ENCODE data around the gene EPHA4.
A peak's percentile ranks its signal among the peaks of the same experiment; 100 is the strongest.

The EPHA4 gene

DNA sequence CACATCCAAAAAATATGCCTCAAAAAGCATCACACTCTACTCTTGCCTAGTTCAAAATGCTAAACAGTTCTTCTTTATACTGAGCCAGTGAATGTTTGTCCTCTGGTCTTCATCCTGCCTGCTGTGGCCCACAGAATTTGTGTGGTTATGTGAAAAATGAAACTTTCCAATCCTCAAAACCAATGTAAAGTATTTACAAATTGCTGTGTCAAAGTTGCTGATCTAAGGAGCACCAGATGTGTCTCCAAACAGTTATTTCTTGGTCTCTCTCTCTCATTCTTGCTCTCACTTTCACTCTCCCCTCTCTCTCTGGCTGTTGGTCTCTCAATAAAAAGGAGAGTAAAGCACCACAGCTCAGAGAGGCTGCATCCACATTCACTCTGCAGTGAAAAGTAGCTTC, 23.0 kb downstream of the EPHA4 start:
- no peak for TF ChIP-seq EZH2phosphoT487 (IDR thresholded peaks at IDR 0.05; ENCODE audit: borderline replicate concordance)
- TF ChIP-seq, protein P1, sequence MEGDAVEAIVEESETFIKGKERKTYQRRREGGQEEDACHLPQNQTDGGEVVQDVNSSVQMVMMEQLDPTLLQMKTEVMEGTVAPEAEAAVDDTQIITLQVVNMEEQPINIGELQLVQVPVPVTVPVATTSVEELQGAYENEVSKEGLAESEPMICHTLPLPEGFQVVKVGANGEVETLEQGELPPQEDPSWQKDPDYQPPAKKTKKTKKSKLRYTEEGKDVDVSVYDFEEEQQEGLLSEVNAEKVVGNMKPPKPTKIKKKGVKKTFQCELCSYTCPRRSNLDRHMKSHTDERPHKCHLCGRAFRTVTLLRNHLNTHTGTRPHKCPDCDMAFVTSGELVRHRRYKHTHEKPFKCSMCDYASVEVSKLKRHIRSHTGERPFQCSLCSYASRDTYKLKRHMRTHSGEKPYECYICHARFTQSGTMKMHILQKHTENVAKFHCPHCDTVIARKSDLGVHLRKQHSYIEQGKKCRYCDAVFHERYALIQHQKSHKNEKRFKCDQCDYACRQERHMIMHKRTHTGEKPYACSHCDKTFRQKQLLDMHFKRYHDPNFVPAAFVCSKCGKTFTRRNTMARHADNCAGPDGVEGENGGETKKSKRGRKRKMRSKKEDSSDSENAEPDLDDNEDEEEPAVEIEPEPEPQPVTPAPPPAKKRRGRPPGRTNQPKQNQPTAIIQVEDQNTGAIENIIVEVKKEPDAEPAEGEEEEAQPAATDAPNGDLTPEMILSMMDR (conservative IDR thresholded peaks at IDR 0.05; ENCODE audit: low read length), result no peak
- Histone ChIP-seq H3K27me3 (ENCODE audit: insufficient read depth, low read length, poor library complexity, severe bottlenecking) (no peaks in the 10 kb centered on the region), H2AFZ (ENCODE audit: low read length) (peak overlapping the region; percentile 79), H3F3A (ENCODE audit: low read depth) (0 out of 2 replicates have a peak, but pooled peaks cover 4% of the 10 kb centered on the region), H4K20me1 (ENCODE audit: insufficient read depth, low read length, poor library complexity, severe bottlenecking) (no peaks in the 10 kb centered on the region), H3K4me2 (ENCODE audit: low read depth, low read length, poor library complexity, severe bottlenecking) (peak overlapping the region; percentile 63), H3K9me3 (ENCODE audit: insufficient read depth, low read depth, low read length) (no peaks in the 10 kb centered on the region), H3K4me3 (ENCODE audit: low read length, poor library complexity, severe bottlenecking) (peak overlapping the region; percentile 26), H3K9me2 (replicated peaks; ENCODE audit: low read depth, low read length) (no peaks in the 10 kb centered on the region), H3K4me1 (ENCODE audit: insufficient read depth, low read length, poor library complexity, severe bottlenecking) (peaks cover 22% of the 10 kb centered on the region), H3K36me3 (ENCODE audit: insufficient read depth, low read length) (no peaks in the 10 kb centered on the region), H3K9ac (ENCODE audit: low read depth, low read length, poor library complexity, severe bottlenecking) (peak overlapping the region; percentile 48), H3K79me2 (ENCODE audit: insufficient read depth, low read length) (no peaks in the 10 kb centered on the region)

DNA sequence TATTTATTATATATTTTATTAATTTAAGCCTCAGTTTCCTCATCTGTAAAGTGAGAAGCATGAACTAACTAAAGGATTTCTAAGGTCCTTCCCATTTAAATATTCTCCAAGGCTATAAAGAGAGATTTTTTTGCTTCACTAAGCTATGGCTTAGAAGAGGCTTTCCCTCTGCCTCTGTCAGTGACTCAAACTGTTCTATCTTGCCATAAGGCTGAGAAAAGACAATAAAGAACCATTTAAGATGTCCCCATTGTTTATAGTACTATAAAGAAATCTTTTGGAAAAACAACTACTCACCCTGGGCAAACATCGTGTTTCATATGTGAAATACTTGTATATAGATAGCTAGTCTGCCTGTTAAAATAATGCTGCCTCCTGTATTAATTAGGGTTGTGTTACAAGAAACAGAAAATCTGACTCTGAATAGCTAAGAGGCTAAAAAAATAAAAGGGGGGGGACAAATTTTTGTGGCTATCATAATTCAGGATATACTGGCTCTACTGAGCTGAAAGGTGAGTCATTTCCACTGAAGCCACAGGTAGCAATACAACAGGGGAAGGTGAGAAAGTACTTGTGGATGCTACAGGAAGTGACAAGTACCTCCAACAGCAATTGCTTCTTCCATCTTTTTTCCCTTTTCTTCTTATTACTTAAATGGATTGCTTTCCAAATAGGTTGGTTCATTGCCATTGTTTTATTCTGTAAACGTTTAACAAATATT, 25.4 kb downstream of the EPHA4 start:
- Histone ChIP-seq H3K4me1 (ENCODE audit: insufficient read depth, low read length, poor library complexity, severe bottlenecking) (peaks cover 18% of the 10 kb centered on the region), H3F3A (ENCODE audit: low read depth) (0 out of 2 replicates have a peak, but pooled peaks cover 4% of the 10 kb centered on the region), H3K79me2 (ENCODE audit: insufficient read depth, low read length) (no peaks in the 10 kb centered on the region), H4K20me1 (ENCODE audit: insufficient read depth, low read length, poor library complexity, severe bottlenecking) (no peaks in the 10 kb centered on the region), H3K4me3 (ENCODE audit: low read length, poor library complexity, severe bottlenecking) (no peak overlapping the region), H2AFZ (ENCODE audit: low read length) (no peak overlapping the region), H3K36me3 (ENCODE audit: insufficient read depth, low read length) (no peaks in the 10 kb centered on the region), H3K27me3 (ENCODE audit: insufficient read depth, low read length, poor library complexity, severe bottlenecking) (no peaks in the 10 kb centered on the region), H3K4me2 (ENCODE audit: low read depth, low read length, poor library complexity, severe bottlenecking) (no peak overlapping the region), H3K9me3 (ENCODE audit: insufficient read depth, low read depth, low read length) (no peaks in the 10 kb centered on the region), H3K9ac (ENCODE audit: low read depth, low read length, poor library complexity, severe bottlenecking) (no peak overlapping the region), H3K9me2 (replicated peaks; ENCODE audit: low read depth, low read length) (no peaks in the 10 kb centered on the region)
- TF ChIP-seq EZH2phosphoT487 (IDR thresholded peaks at IDR 0.05; ENCODE audit: borderline replicate concordance), result no peak
- TF ChIP-seq, protein P1 (conservative IDR thresholded peaks at IDR 0.05; ENCODE audit: low read length), result no peak

DNA sequence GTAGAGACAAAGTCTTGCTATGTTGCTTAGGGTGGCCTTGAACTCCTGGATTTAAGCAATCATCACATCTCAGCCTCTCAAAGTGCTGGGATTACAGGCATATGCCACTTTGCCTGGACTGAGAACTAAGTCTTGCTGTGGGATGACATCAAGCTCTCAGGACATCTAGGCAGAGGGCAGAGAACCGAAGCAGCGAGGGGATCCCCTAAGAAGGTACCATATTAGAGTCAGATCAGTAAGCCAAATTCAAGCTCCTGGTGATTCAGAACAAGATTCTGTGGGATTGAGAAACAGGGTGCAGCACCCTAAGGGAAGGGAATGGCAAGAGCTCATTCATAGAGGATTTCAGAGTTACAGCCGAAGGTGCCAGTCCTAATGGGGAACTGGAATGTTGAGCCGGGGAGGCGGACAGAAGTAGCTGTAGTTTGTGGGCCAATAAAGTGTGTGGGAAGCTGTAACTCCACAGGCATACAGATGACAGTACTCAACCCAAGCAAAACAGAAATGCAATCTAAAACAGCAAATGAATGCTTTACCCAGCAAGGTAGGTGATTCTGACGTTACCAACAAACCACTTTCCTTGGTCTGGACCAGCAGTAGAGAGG, 30.9 kb downstream of the EPHA4 start:
- Histone ChIP-seq H3K4me3 (ENCODE audit: low read length, poor library complexity, severe bottlenecking) (no peak overlapping the region), H3K4me2 (ENCODE audit: low read depth, low read length, poor library complexity, severe bottlenecking) (no peak overlapping the region), H4K20me1 (ENCODE audit: insufficient read depth, low read length, poor library complexity, severe bottlenecking) (no peaks in the 10 kb centered on the region), H3K4me1 (ENCODE audit: insufficient read depth, low read length, poor library complexity, severe bottlenecking) (no peaks in the 10 kb centered on the region), H3K79me2 (ENCODE audit: insufficient read depth, low read length) (no peaks in the 10 kb centered on the region), H3F3A (ENCODE audit: low read depth) (no peaks in the 10 kb centered on the region), H3K36me3 (ENCODE audit: insufficient read depth, low read length) (no peaks in the 10 kb centered on the region), H2AFZ (ENCODE audit: low read length) (no peak overlapping the region), H3K9ac (ENCODE audit: low read depth, low read length, poor library complexity, severe bottlenecking) (no peak overlapping the region), H3K9me2 (replicated peaks; ENCODE audit: low read depth, low read length) (no peaks in the 10 kb centered on the region), H3K9me3 (ENCODE audit: insufficient read depth, low read depth, low read length) (no peaks in the 10 kb centered on the region), H3K27me3 (ENCODE audit: insufficient read depth, low read length, poor library complexity, severe bottlenecking) (no peaks in the 10 kb centered on the region)
- TF ChIP-seq EZH2phosphoT487 (IDR thresholded peaks at IDR 0.05; ENCODE audit: borderline replicate concordance), result no peak
- TF ChIP-seq, protein P1 (conservative IDR thresholded peaks at IDR 0.05; ENCODE audit: low read length), result no peak

Measured in Loucy (cell line).